A549 (cell line): ENCODE measurements around the gene XIRP1. TPM values are rescaled to one million over a fixed set of nuclear protein-coding genes. Genes with fewer than 3 reads are reported as not detected.

Source experiments
- ATAC-seq, 2 experiments: fragments of 200-7000 bp in 1 of 2; fragments of >200 bp in 1 of 2; cut with Nextera tagmentation in 1 of 2; cut with Tn5 transposase in 1 of 2; 3 replicates each; pipeline versions ENCODE4 v1.8.0 to v1.9.1; 2018 to 2020; ENCODE audit warnings: mild to moderate bottlenecking in 1 of 2, moderate library complexity in 1 of 2
- CTCF ChIA-PET: fragments of 300-600 bp; sonication (Branson Sonifier 250); formaldehyde crosslinking; extraction: SDS; loops from one replicate; lab custom pipeline; 2021; ENCODE audit warnings: antibody characterized with exemption, inconsistent platforms; lab: Yijun Ruan, JAX
- POLR2A ChIA-PET: fragments of 350-600 bp; formaldehyde crosslinking; extraction: SDS; loops from one replicate; lab custom pipeline; 2021; ENCODE audit warnings: antibody characterized with exemption, inconsistent platforms; lab: Yijun Ruan, JAX
- DNase-seq, 2 experiments: peaks; one replicate each; pipeline versions ENCODE4 v3.0.0 to v3.0.0-alpha.2; 2011 to 2016; ENCODE audit warnings: low read depth in 1 of 2, low spot score in 1 of 2
- FAIRE-seq: peaks from 2 replicates; lab custom pipeline; 2011; peaks lifted over from hg19 to GRCh38; lab: Jason Lieb, UNC
- H3K27ac ChIP-seq, 2 experiments: fragments of >200 bp; sonication (Bioruptor Twin); formaldehyde crosslinking; 3 replicates each; pipeline ENCODE4 v1.5.1; 2016 to 2017
- H3K4me1 ChIP-seq: fragments of >200 bp; sonication (Bioruptor Twin); formaldehyde crosslinking; 3 replicates; pipeline ENCODE4 v1.6.1; 2016
- H3K4me2 ChIP-seq: fragments of >200 bp; sonication (Bioruptor Twin); formaldehyde crosslinking; 3 replicates; pipeline ENCODE4 v1.6.1; 2016
- H3K4me3 ChIP-seq: fragments of >200 bp; sonication (Bioruptor Twin); formaldehyde crosslinking; 3 replicates; pipeline ENCODE4 v1.5.1; 2016
- H3K9me3 ChIP-seq: fragments of >200 bp; sonication (Bioruptor Twin); formaldehyde crosslinking; 3 replicates; pipeline ENCODE4 v1.6.1; 2016
- ATOH8 ChIP-seq: fragments of 250-450 bp; sonication (Bioruptor Pico); IDR thresholded peaks from 2 replicates; pipeline ENCODE4 v1.5.0; 2020; ENCODE audit warnings: low read depth, mild to moderate bottlenecking, moderate library complexity
- BCL3 ChIP-seq: fragments of >200 bp; sonication (Bioruptor Twin); formaldehyde crosslinking; IDR thresholded peaks from 3 replicates; pipeline ENCODE4 v1.6.1; 2016
- BHLHE40 ChIP-seq: IDR thresholded peaks from 2 replicates; pipeline ENCODE4 v1.6.1; 2012; ENCODE audit warnings: low read depth, low read length, inconsistent platforms
- CBX2 ChIP-seq: fragments of 200-600 bp; sonication (generic); IDR thresholded peaks from 2 replicates; pipeline ENCODE4 v1.6.1; 2016; ENCODE audit warnings: low read depth, mild to moderate bottlenecking, borderline replicate concordance
- CEBPB ChIP-seq, 2 experiments: fragments of >200 bp in 1 of 2; sonication (Bioruptor Twin) in 1 of 2; formaldehyde crosslinking in 1 of 2; IDR thresholded peaks; 2 replicates each; pipeline ENCODE4 v1.6.1; 2012 to 2016
- CHD2 ChIP-seq: fragments of 150-350 bp; IDR thresholded peaks from 2 replicates; pipeline ENCODE4 v1.6.1; 2014; ENCODE audit warnings: low read length; ENCODE audit not compliant: partially characterized antibody
- EHF ChIP-seq: fragments of 250-450 bp; sonication (Bioruptor Pico); IDR thresholded peaks from 2 replicates; pipeline ENCODE4 v1.5.0; 2020; ENCODE audit warnings: mild to moderate bottlenecking
- EHMT2 ChIP-seq: fragments of 200-600 bp; sonication (generic); IDR thresholded peaks from 2 replicates; pipeline ENCODE4 v1.6.1; 2016; ENCODE audit warnings: antibody characterized with exemption, low read depth, mild to moderate bottlenecking, moderate library complexity
- EP300 ChIP-seq, 2 experiments: fragments of >200 bp; sonication (Bioruptor Twin); formaldehyde crosslinking; IDR thresholded peaks; 2 replicates in 1 of 2; 3 replicates in 1 of 2; pipeline ENCODE4 v1.6.1; 2016 to 2017
- ESRRA ChIP-seq: fragments of 150-350 bp; IDR thresholded peaks from 2 replicates; pipeline ENCODE4 v1.6.1; 2014; ENCODE audit warnings: mild to moderate bottlenecking, low read length, borderline replicate concordance
- FOXS1 ChIP-seq: fragments of 250-450 bp; sonication (Bioruptor Pico); IDR thresholded peaks from 2 replicates; pipeline ENCODE4 v1.5.0; 2020; ENCODE audit warnings: mild to moderate bottlenecking, moderate library complexity
- HES2 ChIP-seq: fragments of >200 bp; sonication (Bioruptor Twin); formaldehyde crosslinking; IDR thresholded peaks from 2 replicates; pipeline ENCODE4 v1.6.1; 2016
- HEYL ChIP-seq: fragments of 250-450 bp; sonication (Bioruptor Pico); IDR thresholded peaks from 2 replicates; pipeline ENCODE4 v1.8.0; 2021; ENCODE audit warnings: mild to moderate bottlenecking, moderate library complexity
- HMGXB4 ChIP-seq: fragments of 250-450 bp; sonication (Bioruptor Pico); IDR thresholded peaks from 2 replicates; pipeline ENCODE4 v1.5.0; 2021; ENCODE audit warnings: mild to moderate bottlenecking, moderate library complexity, borderline replicate concordance
- HOXA7 ChIP-seq: fragments of 250-450 bp; sonication (Bioruptor Pico); IDR thresholded peaks from 2 replicates; pipeline ENCODE4 v1.5.0; 2020; ENCODE audit warnings: mild to moderate bottlenecking, moderate library complexity
- HOXB5 ChIP-seq: fragments of 250-450 bp; sonication (Bioruptor Pico); IDR thresholded peaks from 2 replicates; pipeline ENCODE4 v1.5.0; 2020; ENCODE audit warnings: mild to moderate bottlenecking, moderate library complexity
- JUN ChIP-seq, 2 experiments: fragments of >200 bp; sonication (Bioruptor Twin); formaldehyde crosslinking; IDR thresholded peaks; 2 replicates in 1 of 2; 3 replicates in 1 of 2; pipeline ENCODE4 v1.6.1; 2016 to 2017
- JUNB ChIP-seq: fragments of >200 bp; sonication (Bioruptor Twin); formaldehyde crosslinking; IDR thresholded peaks from 2 replicates; pipeline ENCODE4 v1.6.1; 2016
- KDM1A ChIP-seq: fragments of 200-600 bp; sonication (generic); IDR thresholded peaks from 2 replicates; pipeline ENCODE4 v1.6.1; 2016; ENCODE audit warnings: low read depth, mild to moderate bottlenecking
- MAX ChIP-seq: IDR thresholded peaks from 2 replicates; pipeline ENCODE4 v1.6.1; 2012
- MAZ ChIP-seq: fragments of 150-350 bp; IDR thresholded peaks from 2 replicates; pipeline ENCODE4 v1.6.1; 2014; ENCODE audit warnings: antibody characterized with exemption, low read depth, low read length, borderline replicate concordance
- NFE2L2 ChIP-seq: fragments of 150-350 bp; conservative IDR thresholded peaks from 2 replicates; pipeline ENCODE4 v1.6.1; 2014; ENCODE audit warnings: low read length
- POLR2AphosphoS2 ChIP-seq: conservative IDR thresholded peaks from 2 replicates; pipeline ENCODE4 v1.6.1; 2012; ENCODE audit warnings: low read length, improper control_type of control experiment, inconsistent platforms
- RARB ChIP-seq: fragments of 250-450 bp; sonication (Bioruptor Pico); IDR thresholded peaks from 2 replicates; pipeline ENCODE4 v1.8.0; 2021; ENCODE audit warnings: mild to moderate bottlenecking, moderate library complexity
- RCOR1 ChIP-seq: fragments of 150-350 bp; IDR thresholded peaks from 2 replicates; pipeline ENCODE4 v1.6.1; 2014; ENCODE audit warnings: antibody characterized with exemption, low read length, low read depth
- RFX5 ChIP-seq: fragments of 450-650 bp; IDR thresholded peaks from 2 replicates; pipeline ENCODE4 v1.7.1; 2014; ENCODE audit warnings: antibody characterized with exemption, mild to moderate bottlenecking, moderate library complexity
- RNF2 ChIP-seq: fragments of 200-600 bp; sonication (generic); IDR thresholded peaks from 2 replicates; pipeline ENCODE4 v1.6.1; 2016; ENCODE audit warnings: low read depth, mild to moderate bottlenecking, antibody characterized with exemption, moderate library complexity, borderline replicate concordance
- ZC3H11A ChIP-seq: fragments of 450-650 bp; IDR thresholded peaks from 2 replicates; pipeline ENCODE4 v1.6.1; 2014; ENCODE audit warnings: antibody characterized with exemption, mild to moderate bottlenecking
- ZNF302 ChIP-seq: fragments of 250-450 bp; sonication (Bioruptor Pico); IDR thresholded peaks from 2 replicates; pipeline ENCODE4 v1.9.0; 2021; ENCODE audit warnings: inconsistent platforms, mild to moderate bottlenecking, moderate library complexity
- ZSCAN20 ChIP-seq: fragments of 250-450 bp; sonication (Bioruptor Pico); IDR thresholded peaks from 2 replicates; pipeline ENCODE4 v1.8.0; 2022; ENCODE audit warnings: mild to moderate bottlenecking, moderate library complexity
- WGBS: methylation state at CpG from one replicate; pipeline ENCODE4 v1.1.6; 2017; ENCODE audit errors: missing lambda C conversion rate; 5-methylcytosine and 5-hydroxymethylcytosine counted together
- polyA plus RNA-seq, 4 experiments: library from polyadenylated mRNA; depleted of rRNA in 3 of 4; stranded (reverse); fragments of >200 nt; fragmentation: RNase III in 1 of 4; extraction: RNeasy Plus Mini Kit Qiagen cat#74134 plus additional on column Dnase treatment in 1 of 4; gene quantifications; 2 replicates in 3 of 4; 3 replicates in 1 of 4; pipeline ENCODE4 v1.2.3, GENCODE V29; 2011 to 2017

XIRP1 gene
- polyA plus RNA-seq, 2 of the 4 experiments (the other 2 are of a cell fraction) = not detected

- ChIA-PET CTCF (interaction anchor here (2.4 to 2.7 kb wide), 2 partner anchors 50 to 148 kb away, joined by 8 to 10 read pairs; no protein-coding TSS in a partner anchor), POLR2A (interaction anchor here (0.8 kb wide), 1 partner anchor 11 kb away, joined by 3 read pairs; no protein-coding TSS in a partner anchor)
- Histone ChIP-seq H3K4me3 (no peak overlapping the region), H3K4me2 (no peak overlapping the region), H3K27ac (peak overlapping the region in 1 of 2 experiments; percentile 58; a peak in 3 of 6 replicates), H3K9me3 (no peaks in the 10 kb centered on the region), H3K4me1 (peaks cover 29% of the 10 kb centered on the region)
- DNase-seq (no peak), ATAC-seq (no peak), FAIRE-seq (no peak)
- no peak for TF ChIP-seq MAZ
- TF ChIP-seq JUNB = no peak
- TF ChIP-seq EHMT2 = no peak
- no peak for TF ChIP-seq ZNF302 (CRISPR knock-in tag)
- TF ChIP-seq ZSCAN20 (CRISPR knock-in tag) = no peak
- no peak for TF ChIP-seq EHF (CRISPR knock-in tag)
- TF ChIP-seq FOXS1 (CRISPR knock-in tag) = no peak
- TF ChIP-seq RFX5 = no peak
- TF ChIP-seq ATOH8 (CRISPR knock-in tag) = no peak
- TF ChIP-seq ZC3H11A = no peak
- TF ChIP-seq HOXB5 (CRISPR knock-in tag) = no peak
- TF ChIP-seq MAX = no peak
- WGBS = 100% methylated on average over 2 of the region's 2 CpGs
These were observed 51.9 kb downstream of the XIRP1 start for GRCh38 chr3:39140341-39140971.

GRCh38 chr3:39139442-39139841 is 53.0 kb downstream of the XIRP1 start:
- FAIRE-seq (no peak), ATAC-seq (no peak), DNase-seq (no peak)
- TF ChIP-seq POLR2AphosphoS2 (peak; percentile 94; the same call in 1 of the 2 replicates), JUN (IDR thresholded peaks at IDR 0.05) (no peak), RCOR1 (no peak), EP300 (IDR thresholded peaks at IDR 0.05) (no peak), BHLHE40 (no peak), BCL3 (no peak), MAX (no peak)
- H3K4me1 ChIP-seq = peaks cover 29% of the 10 kb centered on the region
- no peak overlapping the region for H3K27ac ChIP-seq
- CTCF ChIA-PET = interaction anchor here (1.0 kb wide), 1 partner anchor 149 kb away, joined by 3 read pairs; no protein-coding TSS in a partner anchor
- POLR2A ChIA-PET = no interaction called here
- no peaks in the 10 kb centered on the region for H3K9me3 ChIP-seq
- no peak overlapping the region for H3K4me2 ChIP-seq
- H3K4me3 ChIP-seq = no peak overlapping the region
- WGBS = 67% methylated on average over 2 of the region's 2 CpGs

GRCh38 chr3:39138804-39139415 is 53.5 kb downstream of the XIRP1 start:
- WGBS = 83% methylated on average over 5 of the region's 7 CpGs
- CTCF ChIA-PET = interaction anchor here (1.0 to 1.3 kb wide), 2 partner anchors 149 to 153 kb away, joined by 3 read pairs; no protein-coding TSS in a partner anchor
- ATAC-seq = no peak
- TF ChIP-seq RCOR1 (no peak), RARB (CRISPR knock-in tag) (no peak), KDM1A (no peak), HES2 (no peak), HOXA7 (CRISPR knock-in tag) (no peak), CEBPB (IDR thresholded peaks at IDR 0.05) (no peak), BHLHE40 (no peak), HEYL (no peak), CBX2 (no peak), ZSCAN20 (CRISPR knock-in tag) (no peak), HMGXB4 (CRISPR knock-in tag) (no peak), EHF (CRISPR knock-in tag) (no peak), EP300 (IDR thresholded peaks at IDR 0.05) (no peak), HOXB5 (CRISPR knock-in tag) (no peak), CHD2 (no peak), ESRRA (no peak), RNF2 (no peak), NFE2L2 (no peak)

More at GRCh38 chr3:39138804-39139415, 53.5 kb downstream of the XIRP1 start:
- FAIRE-seq (no peak), DNase-seq (no peak)
- no peak overlapping the region for H3K4me2 ChIP-seq
- H3K4me1 ChIP-seq = peaks cover 29% of the 10 kb centered on the region
- no peaks in the 10 kb centered on the region for H3K9me3 ChIP-seq
- no peak overlapping the region for H3K4me3 ChIP-seq
- POLR2A ChIA-PET = no interaction called here
- H3K27ac ChIP-seq = no peak overlapping the region
